Neural cell (in vitro differentiated cells): ENCODE data around the gene GPR27. TPM values are rescaled to one million over a fixed set of nuclear protein-coding genes. Genes with fewer than 3 reads are reported as not detected.

Experiments
- H2AFZ ChIP-seq: fragments of 200-600, 300-800 bp; sonication (generic), shearing (Covaris generic); 2 replicates; pipeline ENCODE4 v1.6.0; 2014; ENCODE audit warnings: low read depth, mild to moderate bottlenecking, antibody characterized with exemption, low read length, moderate library complexity
- H3F3A ChIP-seq: fragments of 200-600 bp; shearing (Covaris generic); 2 replicates; pipeline ENCODE4 v1.6.1; 2016; ENCODE audit warnings: mild to moderate bottlenecking, moderate library complexity, mixed read lengths, antibody characterized with exemption, low read length; ENCODE audit not compliant: insufficient read depth, poor library complexity, severe bottlenecking
- H3K27ac ChIP-seq: fragments of 200-600, 300-800 bp; sonication (generic), shearing (Covaris generic); 2 replicates; pipeline ENCODE4 v1.5.1; 2014; ENCODE audit warnings: mild to moderate bottlenecking, low read length, moderate library complexity
- H3K27me3 ChIP-seq: fragments of 300-800, 200-600 bp; sonication (generic), shearing (Covaris generic); 2 replicates; pipeline ENCODE4 v1.6.0; 2014; ENCODE audit warnings: mild to moderate bottlenecking, low read depth, low read length, moderate library complexity; ENCODE audit not compliant: insufficient read depth
- H3K36me3 ChIP-seq: fragments of 300-800, 200-600 bp; sonication (generic), shearing (Covaris generic); 2 replicates; pipeline ENCODE4 v1.5.1; 2014; ENCODE audit warnings: mild to moderate bottlenecking, antibody characterized with exemption, low read length, moderate library complexity; ENCODE audit not compliant: insufficient read depth
- H3K4me2 ChIP-seq: fragments of 300-800, 200-600 bp; sonication (generic), shearing (Covaris generic); 2 replicates; pipeline ENCODE4 v1.6.0; 2014; ENCODE audit warnings: mild to moderate bottlenecking, low read length
- H3K4me3 ChIP-seq: fragments of 300-800, 200-600 bp; sonication (generic), shearing (Covaris generic); 2 replicates; pipeline ENCODE4 v1.5.1; 2014; ENCODE audit warnings: mild to moderate bottlenecking, low read length, moderate library complexity
- H3K79me2 ChIP-seq: fragments of 200-600 bp; shearing (Covaris generic); replicated peaks from 2 replicates; pipeline ENCODE4 v1.6.0; 2014; ENCODE audit warnings: mild to moderate bottlenecking, low read length, moderate library complexity; ENCODE audit not compliant: insufficient read depth
- H3K9ac ChIP-seq: fragments of 300-800, 200-600 bp; sonication (generic), shearing (Covaris generic); 2 replicates; pipeline ENCODE4 v1.6.1; 2016; ENCODE audit warnings: mild to moderate bottlenecking, low read length, mixed read lengths
- H3K9me2 ChIP-seq: fragments of 200-600 bp; shearing (Covaris generic); 2 replicates; pipeline ENCODE4 v1.6.1; 2016; ENCODE audit warnings: mild to moderate bottlenecking, low read length, mixed read lengths; ENCODE audit not compliant: insufficient read depth
- H3K9me3 ChIP-seq: fragments of 200-600, 300-800 bp; sonication (generic), shearing (Covaris generic); 2 replicates; pipeline ENCODE4 v1.6.1; 2016; ENCODE audit warnings: mild to moderate bottlenecking, mixed run types, low read length, moderate library complexity, mixed read lengths
- H4K20me1 ChIP-seq: fragments of 200-600 bp; shearing (Covaris generic); 2 replicates; pipeline ENCODE4 v1.6.1; 2016; ENCODE audit warnings: mild to moderate bottlenecking, mixed run types; ENCODE audit not compliant: insufficient read depth
- CTCF ChIP-seq: fragments of 450-650 bp; IDR thresholded peaks from 2 replicates; pipeline ENCODE4 v1.5.1; 2014; ENCODE audit warnings: antibody characterized with exemption, mild to moderate bottlenecking, moderate library complexity; ENCODE audit not compliant: poor library complexity, severe bottlenecking
- EP300 ChIP-seq: fragments of 450-650 bp; conservative IDR thresholded peaks from 2 replicates; pipeline ENCODE4 v1.6.1; 2014; ENCODE audit warnings: antibody characterized with exemption, mild to moderate bottlenecking, moderate library complexity; ENCODE audit not compliant: poor library complexity, severe bottlenecking
- EZH2 ChIP-seq: fragments of 200-600, 300-800 bp; shearing (Covaris generic), sonication (generic); IDR thresholded peaks from 2 replicates; pipeline ENCODE4 v1.6.1; 2014; ENCODE audit warnings: antibody characterized with exemption, low read length, borderline replicate concordance, mild to moderate bottlenecking; ENCODE audit not compliant: insufficient read depth, poor library complexity, severe bottlenecking
- MXI1 ChIP-seq: fragments of 450-650 bp; conservative IDR thresholded peaks from 2 replicates; pipeline ENCODE4 v1.6.1; 2014; ENCODE audit warnings: antibody characterized with exemption, mild to moderate bottlenecking; ENCODE audit not compliant: poor library complexity, severe bottlenecking
- POLR2AphosphoS5 ChIP-seq: IDR thresholded peaks from 2 replicates; pipeline ENCODE4 v1.6.1; 2012
- RAD21 ChIP-seq: fragments of 450-650 bp; conservative IDR thresholded peaks from 2 replicates; pipeline ENCODE4 v1.6.1; 2014; ENCODE audit warnings: antibody characterized with exemption, mild to moderate bottlenecking, moderate library complexity
- SMC3 ChIP-seq: fragments of 450-650 bp; conservative IDR thresholded peaks from 2 replicates; pipeline ENCODE4 v1.6.1; 2014; ENCODE audit warnings: antibody characterized with exemption, mild to moderate bottlenecking, moderate library complexity; ENCODE audit not compliant: poor library complexity
- TAF1 ChIP-seq: IDR thresholded peaks from 2 replicates; pipeline ENCODE4 v1.6.1; 2012; ENCODE audit warnings: low read depth
- polyA plus RNA-seq: library from polyadenylated mRNA; depleted of rRNA; stranded (reverse); fragments of >200 nt; gene quantifications from 2 replicates; pipeline ENCODE4 v1.2.3, GENCODE V29; 2014
- TF ChIP-seq, protein P1 (sequence below): IDR thresholded peaks from 2 replicates; pipeline ENCODE4 v1.6.1; 2012; ENCODE audit warnings: borderline replicate concordance

GPR27 gene
- polyA plus RNA-seq, 1 donor from 2014 or later: 69.4 TPM

DNA sequence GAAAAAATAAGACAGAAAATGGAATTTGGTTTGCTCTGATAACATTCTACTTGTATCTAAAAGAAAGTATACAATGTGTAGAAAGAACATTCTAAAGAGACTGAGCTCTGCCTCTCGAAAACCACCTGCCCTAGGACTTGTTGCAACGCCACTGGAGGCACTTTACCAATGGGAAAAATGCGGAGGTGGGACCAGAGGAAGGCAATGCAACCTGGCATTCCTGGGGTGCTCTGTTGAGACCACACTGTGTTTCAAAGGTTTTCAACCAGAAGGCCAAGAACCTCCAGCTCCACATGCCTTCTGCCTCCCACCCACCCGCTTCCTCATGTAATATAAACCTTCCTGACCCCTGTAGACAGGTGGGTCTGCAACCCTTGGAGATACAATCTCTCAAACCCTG, 26.8 kb downstream of the GPR27 start:
- H3K4me3 ChIP-seq: no peak overlapping the region
- no peaks in the 10 kb centered on the region for H3K9me3 ChIP-seq
- no peak overlapping the region for H3K9ac ChIP-seq
- H2AFZ ChIP-seq: no peak overlapping the region
- H3K79me2 ChIP-seq: no peaks in the 10 kb centered on the region
- no peak overlapping the region for H3K27ac ChIP-seq
- H3K9me2 ChIP-seq: no peaks in the 10 kb centered on the region
- peaks cover 40% of the 10 kb centered on the region for H3K27me3 ChIP-seq
- H3F3A ChIP-seq: no peaks in the 10 kb centered on the region
- H3K4me2 ChIP-seq: no peak overlapping the region
- TF ChIP-seq CTCF: no peak
- TF ChIP-seq SMC3: no peak
- no peak for TF ChIP-seq EZH2
- no peak for TF ChIP-seq POLR2AphosphoS5
- no peak for TF ChIP-seq TAF1
- TF ChIP-seq MXI1: no peak
- TF ChIP-seq, protein P1, sequence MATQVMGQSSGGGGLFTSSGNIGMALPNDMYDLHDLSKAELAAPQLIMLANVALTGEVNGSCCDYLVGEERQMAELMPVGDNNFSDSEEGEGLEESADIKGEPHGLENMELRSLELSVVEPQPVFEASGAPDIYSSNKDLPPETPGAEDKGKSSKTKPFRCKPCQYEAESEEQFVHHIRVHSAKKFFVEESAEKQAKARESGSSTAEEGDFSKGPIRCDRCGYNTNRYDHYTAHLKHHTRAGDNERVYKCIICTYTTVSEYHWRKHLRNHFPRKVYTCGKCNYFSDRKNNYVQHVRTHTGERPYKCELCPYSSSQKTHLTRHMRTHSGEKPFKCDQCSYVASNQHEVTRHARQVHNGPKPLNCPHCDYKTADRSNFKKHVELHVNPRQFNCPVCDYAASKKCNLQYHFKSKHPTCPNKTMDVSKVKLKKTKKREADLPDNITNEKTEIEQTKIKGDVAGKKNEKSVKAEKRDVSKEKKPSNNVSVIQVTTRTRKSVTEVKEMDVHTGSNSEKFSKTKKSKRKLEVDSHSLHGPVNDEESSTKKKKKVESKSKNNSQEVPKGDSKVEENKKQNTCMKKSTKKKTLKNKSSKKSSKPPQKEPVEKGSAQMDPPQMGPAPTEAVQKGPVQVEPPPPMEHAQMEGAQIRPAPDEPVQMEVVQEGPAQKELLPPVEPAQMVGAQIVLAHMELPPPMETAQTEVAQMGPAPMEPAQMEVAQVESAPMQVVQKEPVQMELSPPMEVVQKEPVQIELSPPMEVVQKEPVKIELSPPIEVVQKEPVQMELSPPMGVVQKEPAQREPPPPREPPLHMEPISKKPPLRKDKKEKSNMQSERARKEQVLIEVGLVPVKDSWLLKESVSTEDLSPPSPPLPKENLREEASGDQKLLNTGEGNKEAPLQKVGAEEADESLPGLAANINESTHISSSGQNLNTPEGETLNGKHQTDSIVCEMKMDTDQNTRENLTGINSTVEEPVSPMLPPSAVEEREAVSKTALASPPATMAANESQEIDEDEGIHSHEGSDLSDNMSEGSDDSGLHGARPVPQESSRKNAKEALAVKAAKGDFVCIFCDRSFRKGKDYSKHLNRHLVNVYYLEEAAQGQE: no peak
- TF ChIP-seq RAD21: no peak
- TF ChIP-seq EP300: no peak
- H4K20me1 ChIP-seq: no peaks in the 10 kb centered on the region
- H3K36me3 ChIP-seq: no peaks in the 10 kb centered on the region

DNA sequence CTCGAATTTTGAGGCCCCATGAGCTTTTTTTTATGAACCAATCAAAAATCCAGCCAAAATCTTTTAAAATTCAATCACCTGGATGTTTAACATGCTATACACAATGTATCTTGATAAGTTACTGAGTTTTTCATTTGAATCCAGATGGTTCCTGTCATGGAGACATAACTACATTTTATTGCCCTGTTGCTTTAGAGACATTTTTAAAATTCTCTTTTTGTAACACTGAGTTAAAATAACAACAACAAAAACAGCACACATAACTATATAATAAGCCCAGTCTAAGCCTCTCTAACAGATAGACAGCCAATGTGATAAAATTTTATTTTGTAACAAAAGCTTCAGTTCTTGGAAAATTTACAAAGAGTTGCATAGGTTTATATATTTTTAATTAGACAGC, 29.5 kb downstream of the GPR27 start:
- no peak overlapping the region for H3K27ac ChIP-seq
- H3K4me3 ChIP-seq: no peak overlapping the region
- peaks cover 54% of the 10 kb centered on the region for H3K27me3 ChIP-seq
- H3K9me3 ChIP-seq: no peaks in the 10 kb centered on the region
- H3K9ac ChIP-seq: no peak overlapping the region
- H3F3A ChIP-seq: no peaks in the 10 kb centered on the region
- H2AFZ ChIP-seq: no peak overlapping the region
- TF ChIP-seq EP300 (no peak), EZH2 (no peak), MXI1 (no peak), CTCF (no peak), SMC3 (no peak), TAF1 (no peak)
- TF ChIP-seq, protein P1: no peak
- H3K79me2 ChIP-seq: no peaks in the 10 kb centered on the region
- no peak overlapping the region for H3K4me2 ChIP-seq
- no peaks in the 10 kb centered on the region for H3K36me3 ChIP-seq
- H4K20me1 ChIP-seq: no peaks in the 10 kb centered on the region
- H3K9me2 ChIP-seq: no peaks in the 10 kb centered on the region
